Measurements from ENCODE around the gene R3HCC1L.

- TF ChIP-seq EP300 (IDR thresholded peaks at IDR 0.05; ENCODE audit: borderline replicate concordance) (no peak), TAF1 (IDR thresholded peaks at IDR 0.05; ENCODE audit: low read depth) (no peak), MAX (IDR thresholded peaks at IDR 0.05) (no peak), ZBTB7A (IDR thresholded peaks at IDR 0.05; ENCODE audit: low read depth) (no peak), CREB1 (IDR thresholded peaks at IDR 0.05; ENCODE audit: low read depth) (no peak), REST (IDR thresholded peaks at IDR 0.05; ENCODE audit: low read depth) (no peak)
Measured at GRCh38 chr10:98106531-98106930, 27.9 kb upstream of the R3HCC1L start.
